Measurements from ENCODE around the gene NUP205.

Gene NUP205

DNA sequence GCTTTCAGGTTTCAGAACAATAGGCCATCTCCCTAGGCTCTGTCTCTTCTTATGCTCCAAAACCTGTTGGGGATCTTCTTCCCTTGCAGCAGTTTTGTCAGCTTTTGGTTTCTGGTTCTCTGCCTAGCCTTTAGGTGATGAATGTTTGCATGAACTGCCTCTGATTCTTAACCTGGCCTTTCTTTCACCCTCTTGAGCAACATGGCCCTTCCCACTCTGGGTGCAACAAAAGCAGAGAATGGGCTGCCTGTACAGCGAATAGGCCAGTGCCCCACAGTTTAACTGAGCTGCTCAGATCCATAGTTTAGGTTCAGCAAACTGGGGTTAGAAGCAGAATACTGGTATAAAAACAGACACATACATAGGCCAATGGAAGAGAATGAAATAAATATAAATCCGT lies 18.1 kb upstream of the NUP205 start:
- no peak for DNase-seq (ENCODE audit: low read depth)

DNA sequence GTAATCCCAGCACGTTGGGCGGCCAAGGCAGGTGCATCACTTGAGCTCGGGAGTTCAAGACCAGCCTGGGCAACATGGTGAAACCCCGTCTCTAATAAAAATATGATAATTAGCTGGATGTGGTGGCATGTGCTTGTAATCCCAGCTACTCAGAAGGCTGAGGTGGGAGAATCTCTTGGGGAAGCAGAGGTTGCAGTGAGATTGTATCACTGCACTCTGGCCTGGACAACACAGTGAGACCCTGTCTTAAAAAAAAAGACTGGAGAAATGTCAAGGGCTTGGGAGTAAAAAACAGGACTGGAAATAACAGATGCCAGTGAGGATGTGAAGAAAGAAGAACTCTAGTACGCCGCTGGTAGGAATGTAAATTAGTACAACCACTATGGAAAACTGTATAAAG lies 16.7 kb upstream of the NUP205 start:
- DNase-seq (ENCODE audit: low read depth) = no peak

DNA sequence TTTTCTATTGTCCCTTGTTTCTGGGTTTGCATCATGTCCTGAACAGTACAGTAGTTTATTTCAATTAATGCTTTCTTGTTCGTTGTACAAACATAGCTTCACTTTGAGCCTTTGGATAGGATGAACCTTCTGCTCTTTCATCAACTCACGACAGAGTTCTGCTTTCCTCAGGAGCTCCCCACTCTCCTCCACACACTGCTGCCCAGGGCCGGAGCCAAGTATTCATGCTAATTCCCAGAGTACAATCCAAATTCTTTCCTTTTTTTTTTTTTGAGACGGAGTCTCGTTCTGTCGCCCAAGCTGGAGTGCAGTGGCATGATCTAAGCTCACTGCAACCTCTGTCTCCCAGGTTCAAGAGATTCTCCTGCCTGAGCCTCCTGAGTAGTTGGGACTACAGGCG lies 7.5 kb upstream of the NUP205 start:
- no peak for DNase-seq (ENCODE audit: low read depth)

DNA sequence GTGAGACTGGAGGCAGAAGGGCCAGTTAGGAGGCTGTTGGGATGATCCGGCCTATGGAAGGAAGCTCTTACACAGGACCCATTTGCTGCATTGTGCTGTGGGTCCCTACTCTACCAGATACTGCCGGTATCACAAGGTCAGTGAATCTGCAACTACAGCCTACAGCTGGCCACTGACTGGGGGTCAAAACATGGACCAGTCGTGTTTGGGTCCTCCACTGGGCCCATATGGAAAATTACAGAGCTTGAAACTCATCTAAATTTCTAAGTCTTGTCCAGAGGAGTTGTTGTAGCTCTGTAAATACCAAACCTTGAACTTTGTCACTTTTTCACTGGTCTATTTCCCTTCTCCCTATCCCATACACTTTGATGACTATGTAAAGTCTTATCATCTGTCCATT lies 5.6 kb upstream of the NUP205 start:
- no peak for DNase-seq (ENCODE audit: low read depth)

DNA sequence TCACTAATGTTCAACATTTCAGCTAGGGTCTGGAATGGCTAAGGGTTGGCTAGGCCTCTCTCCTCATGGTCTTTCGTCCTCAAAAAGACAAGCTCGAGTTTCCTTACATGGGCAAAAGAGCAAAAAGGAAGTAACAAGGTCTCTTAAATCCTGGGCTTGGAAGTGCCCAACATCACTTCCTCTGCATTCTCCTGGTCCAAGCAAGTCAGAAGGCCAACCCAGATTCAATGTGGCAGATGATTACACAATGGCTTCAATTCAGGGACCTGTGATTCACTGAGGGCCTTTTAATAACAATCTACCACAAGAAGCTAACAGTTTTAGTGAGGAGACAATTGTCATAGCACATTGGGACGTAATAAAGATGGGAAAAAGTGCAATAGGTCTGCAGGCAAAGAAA lies 4.4 kb upstream of the NUP205 start:
- DNase-seq (ENCODE audit: low read depth) = no peak

DNA sequence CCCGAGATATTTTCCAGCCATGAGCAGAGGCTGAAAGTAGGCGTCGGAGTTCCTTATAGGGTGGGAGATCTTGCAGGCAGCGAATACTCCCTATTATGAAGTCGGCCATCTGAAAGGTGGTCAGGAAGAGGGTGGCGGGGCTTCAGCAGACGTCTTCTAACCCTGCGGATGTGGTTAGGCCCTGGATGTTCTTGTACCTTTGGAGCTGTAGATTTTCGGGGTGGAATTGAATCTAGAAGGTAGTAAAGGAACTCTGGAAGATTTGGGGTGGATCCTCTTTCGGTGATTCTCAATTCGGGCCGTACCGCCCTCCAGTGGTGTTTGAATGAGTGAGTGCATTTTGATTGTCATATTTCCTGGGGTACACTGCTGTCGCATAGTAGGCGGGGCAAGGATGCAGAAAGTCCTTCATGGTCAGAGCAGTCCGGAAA lies 635 bp downstream of the NUP205 start:
- peak; percentile 77 for DNase-seq (ENCODE audit: low read depth)

GRCh38 chr7:135558881-135559280 lies 1.2 kb downstream of the NUP205 start:
- no peak for DNase-seq (ENCODE audit: low read depth)

GRCh38 chr7:135560631-135561030 lies 2.9 kb downstream of the NUP205 start:
- DNase-seq (ENCODE audit: low read depth) = no peak

GRCh38 chr7:135562720-135563119 lies 5.0 kb downstream of the NUP205 start:
- no peak for DNase-seq (ENCODE audit: low read depth)

DNA sequence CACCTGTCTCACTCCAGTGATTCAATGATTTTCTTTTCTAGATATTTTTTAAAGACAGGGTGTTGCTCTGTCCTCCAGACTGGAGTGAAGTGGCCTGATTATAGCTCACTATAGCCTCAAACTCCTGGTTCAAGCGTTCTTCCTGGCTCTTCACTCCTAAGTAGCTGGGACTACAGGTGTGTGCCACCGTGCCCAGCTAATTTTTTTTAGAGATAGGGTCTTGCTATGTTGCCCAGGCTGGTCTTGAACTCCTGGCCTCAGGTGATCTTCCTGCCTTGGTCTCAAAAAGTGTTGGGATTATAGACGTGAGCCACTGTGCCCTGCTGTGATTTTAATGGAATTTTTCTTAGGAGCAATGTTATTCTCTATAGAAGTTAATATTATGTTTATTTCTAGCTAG lies 14.1 kb downstream of the NUP205 start:
- no peak for DNase-seq (ENCODE audit: low read depth)

- no peak for DNase-seq (ENCODE audit: low read depth)
These were observed 15.8 kb downstream of the NUP205 start for GRCh38 chr7:135573541-135573940.

DNA sequence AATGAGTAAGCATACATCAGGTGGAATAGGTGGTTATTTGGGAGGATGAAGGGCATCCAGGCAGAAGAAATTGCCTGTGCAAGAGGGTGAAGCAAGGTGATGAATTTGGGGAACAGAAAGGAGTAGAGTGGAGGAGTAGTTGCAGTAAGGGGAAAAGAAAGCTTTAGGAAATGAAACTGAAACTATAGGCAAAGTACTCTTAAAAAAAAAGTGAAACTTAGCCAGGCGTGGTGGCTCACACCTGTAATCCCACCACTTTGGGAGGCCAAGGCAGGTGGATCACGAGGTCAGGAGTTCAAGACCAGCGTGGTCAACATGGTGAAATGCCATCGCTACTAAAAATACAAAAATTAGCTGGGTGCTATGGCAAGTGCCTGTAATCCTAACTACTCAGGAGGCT lies 17.6 kb downstream of the NUP205 start:
- no peak for DNase-seq (ENCODE audit: low read depth)

DNA sequence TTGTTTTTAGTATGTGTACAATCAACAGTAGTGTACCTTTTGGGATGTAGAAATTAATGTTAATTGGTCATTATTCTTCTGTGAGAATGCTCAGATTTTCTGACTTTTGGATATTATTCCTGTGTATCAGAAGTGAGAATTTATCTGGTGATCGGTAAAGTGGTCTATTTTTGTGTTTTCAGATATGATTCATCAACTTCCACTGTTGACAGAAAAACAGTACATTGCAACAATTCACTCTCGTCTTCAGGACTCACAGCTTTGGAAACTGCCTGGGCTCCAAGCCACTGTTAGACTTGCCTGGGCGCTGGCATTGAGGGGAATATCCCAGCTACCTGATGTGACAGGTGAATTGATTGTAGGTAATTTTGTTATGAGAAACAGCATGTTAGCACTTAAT lies 20.9 kb downstream of the NUP205 start:
- no peak for DNase-seq (ENCODE audit: low read depth)

GRCh38 chr7:135584362-135585353 lies 26.9 kb downstream of the NUP205 start:
- peak; percentile 58 for DNase-seq (ENCODE audit: low read depth)

GRCh38 chr7:135597181-135597925 lies 39.6 kb downstream of the NUP205 start:
- DNase-seq (ENCODE audit: low read depth) = no peak

DNA sequence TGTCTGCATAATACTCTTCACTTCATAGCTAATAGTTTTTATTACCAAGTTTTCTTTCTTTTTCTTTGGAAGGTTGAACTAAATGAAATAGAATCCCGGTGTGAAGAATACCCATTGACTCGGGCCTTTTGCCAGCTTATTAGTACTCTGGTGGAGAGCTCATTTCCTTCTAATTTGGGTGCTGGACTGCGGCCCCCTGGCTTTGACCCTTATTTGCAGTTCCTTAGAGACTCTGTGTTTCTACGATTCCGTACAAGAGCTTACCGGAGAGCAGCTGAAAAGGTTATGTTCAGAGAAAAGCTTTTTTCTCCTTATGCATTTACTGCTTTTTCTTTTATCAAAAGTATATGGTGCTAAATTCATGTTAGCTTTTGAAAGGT lies 40.2 kb downstream of the NUP205 start:
- DNase-seq (ENCODE audit: low read depth) = no peak

- peak; percentile 47 for DNase-seq (ENCODE audit: low read depth)
These were observed 41.8 kb downstream of the NUP205 start for GRCh38 chr7:135599471-135599870.

DNA sequence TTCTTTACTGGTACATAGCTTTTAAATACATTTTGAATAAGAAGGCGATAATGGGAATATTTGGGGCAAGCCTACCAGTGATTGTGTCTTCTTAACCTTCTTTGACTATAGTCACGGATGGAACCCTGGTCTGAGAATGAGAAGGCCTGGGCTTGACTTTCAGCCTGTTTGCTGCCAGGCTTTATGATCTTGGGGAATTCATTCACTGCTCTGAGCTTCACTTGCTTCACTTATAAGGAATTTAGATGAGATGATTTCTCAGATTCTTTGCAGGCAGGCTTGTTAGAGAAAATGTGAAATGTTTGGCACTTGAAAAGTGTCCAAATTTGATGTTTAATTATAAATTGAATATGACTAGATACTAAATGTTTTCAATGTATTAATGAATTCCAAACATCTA lies 42.5 kb downstream of the NUP205 start:
- DNase-seq (ENCODE audit: low read depth) = no peak

DNA sequence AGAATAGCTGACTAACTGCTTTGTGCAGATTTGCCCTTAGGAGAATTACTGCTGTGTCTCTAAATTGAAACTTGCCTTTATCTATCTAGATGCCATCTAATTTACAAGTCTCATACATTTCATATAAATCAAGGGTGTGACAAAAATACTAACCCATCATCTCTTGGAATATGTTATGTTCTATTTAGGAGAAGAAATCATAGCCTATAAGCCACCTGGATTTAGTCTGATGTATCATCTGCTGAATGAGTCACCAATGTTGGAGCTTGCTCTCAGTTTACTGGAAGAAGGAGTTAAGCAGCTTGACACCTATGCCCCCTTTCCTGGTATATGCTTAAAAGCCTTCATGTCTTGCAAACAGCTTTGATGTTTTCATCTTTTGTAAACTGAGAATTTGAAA lies 43.5 kb downstream of the NUP205 start:
- DNase-seq (ENCODE audit: low read depth) = peak; percentile 17

GRCh38 chr7:135602304-135602703 lies 44.6 kb downstream of the NUP205 start:
- DNase-seq (ENCODE audit: low read depth) = no peak

- DNase-seq (ENCODE audit: low read depth) = peak; percentile 31
These were observed 58.4 kb downstream of the NUP205 start for GRCh38 chr7:135616136-135616535.

DNA sequence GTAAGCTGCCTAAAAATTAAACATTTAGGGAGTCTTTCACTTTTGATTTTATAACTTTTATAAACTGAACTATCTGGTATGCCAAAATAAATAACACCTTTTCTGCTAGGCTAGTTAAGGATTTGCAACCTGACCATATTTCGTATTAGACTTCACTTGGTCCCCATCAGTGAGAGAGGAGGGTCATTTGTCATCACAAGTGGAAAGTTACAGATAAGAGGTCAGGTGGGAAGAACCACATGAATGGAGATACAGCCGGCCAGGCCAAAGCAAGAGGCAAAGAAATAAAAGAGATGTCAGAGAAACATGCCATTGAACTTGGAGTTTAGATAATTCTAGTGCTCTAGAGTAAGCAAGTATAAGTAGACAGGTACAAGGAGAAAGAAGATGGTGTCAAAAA lies 60.1 kb downstream of the NUP205 start:
- DNase-seq (ENCODE audit: low read depth) = no peak

DNA sequence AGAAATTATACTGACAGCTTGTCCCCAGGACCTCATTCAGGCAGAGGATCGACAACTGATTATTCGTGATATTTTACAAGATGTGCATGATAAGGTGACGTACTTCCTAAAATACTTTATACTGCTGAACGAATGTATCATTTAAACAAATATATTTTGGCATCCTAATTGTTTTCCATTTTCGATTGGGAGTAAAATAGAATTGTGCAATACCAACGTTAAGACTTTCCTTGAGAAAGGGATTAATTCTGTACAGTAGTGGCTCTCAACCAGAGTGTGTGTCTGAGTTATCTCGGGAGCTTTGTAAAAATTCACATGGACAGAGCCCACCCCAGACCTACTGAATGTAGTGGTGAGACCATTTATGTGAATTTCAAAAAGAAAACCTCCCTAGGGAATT lies 60.8 kb downstream of the NUP205 start:
- no peak for DNase-seq (ENCODE audit: low read depth)
